Measurements from ENCODE around the gene CERS3.

DNA sequence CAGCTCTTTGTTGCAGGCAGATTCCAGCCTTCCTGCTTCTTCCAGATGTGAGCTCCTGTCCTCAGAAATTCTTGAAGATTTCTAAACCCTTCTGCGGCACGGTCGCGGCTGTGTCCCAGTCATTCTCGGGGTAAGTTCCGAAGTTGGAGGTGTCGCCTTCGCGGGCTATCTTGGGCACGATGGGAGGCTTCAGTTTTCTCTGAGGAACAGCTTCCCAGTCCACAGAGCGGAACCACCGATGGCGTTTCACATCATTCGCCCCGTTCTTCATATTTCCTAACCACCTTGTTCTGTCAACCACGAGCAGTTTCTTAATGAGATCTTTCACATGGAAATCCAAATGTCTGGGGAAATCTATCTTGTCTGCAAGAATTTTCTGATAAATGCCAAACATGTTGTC lies 24.7 kb upstream of the CERS3 start:
- TF ChIP-seq, protein P1, sequence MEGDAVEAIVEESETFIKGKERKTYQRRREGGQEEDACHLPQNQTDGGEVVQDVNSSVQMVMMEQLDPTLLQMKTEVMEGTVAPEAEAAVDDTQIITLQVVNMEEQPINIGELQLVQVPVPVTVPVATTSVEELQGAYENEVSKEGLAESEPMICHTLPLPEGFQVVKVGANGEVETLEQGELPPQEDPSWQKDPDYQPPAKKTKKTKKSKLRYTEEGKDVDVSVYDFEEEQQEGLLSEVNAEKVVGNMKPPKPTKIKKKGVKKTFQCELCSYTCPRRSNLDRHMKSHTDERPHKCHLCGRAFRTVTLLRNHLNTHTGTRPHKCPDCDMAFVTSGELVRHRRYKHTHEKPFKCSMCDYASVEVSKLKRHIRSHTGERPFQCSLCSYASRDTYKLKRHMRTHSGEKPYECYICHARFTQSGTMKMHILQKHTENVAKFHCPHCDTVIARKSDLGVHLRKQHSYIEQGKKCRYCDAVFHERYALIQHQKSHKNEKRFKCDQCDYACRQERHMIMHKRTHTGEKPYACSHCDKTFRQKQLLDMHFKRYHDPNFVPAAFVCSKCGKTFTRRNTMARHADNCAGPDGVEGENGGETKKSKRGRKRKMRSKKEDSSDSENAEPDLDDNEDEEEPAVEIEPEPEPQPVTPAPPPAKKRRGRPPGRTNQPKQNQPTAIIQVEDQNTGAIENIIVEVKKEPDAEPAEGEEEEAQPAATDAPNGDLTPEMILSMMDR (IDR thresholded peaks at IDR 0.05), result no peak
- TF ChIP-seq POLR2A (IDR thresholded peaks at IDR 0.05), result no peak
